HG02571 (cell line): ENCODE data around the gene ENPEP.
"Not testable (repeated sequence)": the region's sequence is repeated elsewhere in the genome, so short reads cannot be mapped to it uniquely, and the experiment has no call there.

Experiments used
- ATAC-seq: cut with Tn5 transposase; IDR thresholded peaks from one replicate; pipeline ENCODE4 v1.9.1; 2021; ENCODE audit warnings: mild to moderate bottlenecking, moderate library complexity; ENCODE audit not compliant: unreplicated experiment

Gene ENPEP

GRCh38 chr4:110475881-110476818 is at the start of gene ENPEP:
ENPEP (plus strand) TSS chr4:110476155; CDS start chr4:110476415, 260 bp downstream.
- ATAC-seq = no peak

GRCh38 chr4:110431805-110432204 is 44.1 kb upstream of the ENPEP start:
- ATAC-seq = not testable (repeated sequence)

GRCh38 chr4:110437292-110437691 is 38.7 kb upstream of the ENPEP start:
- not testable (repeated sequence) for ATAC-seq

GRCh38 chr4:110439209-110439608 is 36.7 kb upstream of the ENPEP start:
- ATAC-seq = not testable (repeated sequence)

GRCh38 chr4:110442309-110442708 is 33.6 kb upstream of the ENPEP start:
- no peak for ATAC-seq

- no peak for ATAC-seq
Observed at GRCh38 chr4:110442788-110443187, 33.2 kb upstream of the ENPEP start.

GRCh38 chr4:110449947-110450346 is 26.0 kb upstream of the ENPEP start:
- ATAC-seq = no peak

GRCh38 chr4:110452546-110452945 is 23.4 kb upstream of the ENPEP start:
- ATAC-seq = no peak

GRCh38 chr4:110454441-110454840 is 21.5 kb upstream of the ENPEP start:
- no peak for ATAC-seq

- no peak for ATAC-seq
Observed at GRCh38 chr4:110458494-110459266, 17.3 kb upstream of the ENPEP start.

GRCh38 chr4:110460074-110460746 is 15.7 kb upstream of the ENPEP start:
- no peak for ATAC-seq

GRCh38 chr4:110467400-110467799 is 8.6 kb upstream of the ENPEP start:
- ATAC-seq = no peak

GRCh38 chr4:110472583-110473329 is 3.2 kb upstream of the ENPEP start:
- no peak for ATAC-seq

- ATAC-seq = no peak
Observed at GRCh38 chr4:110474481-110474880, 1.5 kb upstream of the ENPEP start.

GRCh38 chr4:110475080-110475479 is 875 bp upstream of the ENPEP start:
- not testable (repeated sequence) for ATAC-seq

- no peak for ATAC-seq
Observed at GRCh38 chr4:110477836-110478235, 1.9 kb downstream of the ENPEP start.

GRCh38 chr4:110480031-110480549 is 4.1 kb downstream of the ENPEP start:
- ATAC-seq = no peak

- no peak for ATAC-seq
Observed at GRCh38 chr4:110480746-110481271, 4.9 kb downstream of the ENPEP start.

GRCh38 chr4:110483516-110483915 is 7.6 kb downstream of the ENPEP start:
- no peak for ATAC-seq

GRCh38 chr4:110484029-110484428 is 8.1 kb downstream of the ENPEP start:
- peak; percentile 98 for ATAC-seq
